CD4-positive, alpha-beta T cell treated with Interleukin-2 at 100 ng/mL for 4 hours (primary cell): ENCODE measurements around the gene ZFP36.
"Not testable (repeated sequence)": the region's sequence is repeated elsewhere in the genome, so short reads cannot be mapped to it uniquely, and the experiment has no call there.

Source experiments
- DNase-seq: peaks from one replicate; pipeline ENCODE4 v3.0.0-alpha.2; 2020; ENCODE audit warnings: low spot score

ZFP36 gene

GRCh38 chr19:39446365-39447084 lies 39.9 kb downstream of the ZFP36 start:
- DNase-seq = no peak

- DNase-seq = no peak
Observed at GRCh38 chr19:39448271-39448670, 41.6 kb downstream of the ZFP36 start.

- no peak for DNase-seq
Observed at GRCh38 chr19:39449116-39449797, 42.6 kb downstream of the ZFP36 start.

- DNase-seq = not testable (repeated sequence)
Observed at GRCh38 chr19:39451257-39451656, 44.6 kb downstream of the ZFP36 start.
